NCI-H1417 (cell line): ENCODE measurements around the gene SLC25A21.
A peak's percentile ranks its signal among the peaks of the same experiment; 100 is the strongest.
"Not testable (repeated sequence)": the region's sequence is repeated elsewhere in the genome, so short reads cannot be mapped to it uniquely, and the experiment has no call there.

ENCODE experiments used
- DNase-seq, 3 experiments: peaks; one replicate each; lab custom pipeline; 2025; lab: John Stamatoyannopoulos, UW

The SLC25A21 gene

GRCh38 chr14:37172024-37172869 is at the start of gene SLC25A21:
Gene SLC25A21, minus strand, starts transcription at chr14:37172606.
- DNase-seq, result peak; percentile 90 to 98 (median 98)

- no peak for DNase-seq
Observed at GRCh38 chr14:37221073-37221472, 48.7 kb upstream of the SLC25A21 start.

- DNase-seq, result no peak
Observed at GRCh38 chr14:37215345-37215744, 42.9 kb upstream of the SLC25A21 start.

GRCh38 chr14:37213016-37213415 is 40.6 kb upstream of the SLC25A21 start:
- DNase-seq, result no peak

GRCh38 chr14:37210448-37210847 is 38.0 kb upstream of the SLC25A21 start:
- no peak for DNase-seq

- not testable (repeated sequence) for DNase-seq
Observed at GRCh38 chr14:37209617-37210016, 37.2 kb upstream of the SLC25A21 start.

GRCh38 chr14:37205623-37206605 is 33.5 kb upstream of the SLC25A21 start:
- DNase-seq, result peak in 1 of 3 experiments; percentile 4

- DNase-seq, result no peak
Observed at GRCh38 chr14:37203423-37203822, 31.0 kb upstream of the SLC25A21 start.

GRCh38 chr14:37202812-37203211 is 30.4 kb upstream of the SLC25A21 start:
- no peak for DNase-seq

- DNase-seq, result no peak
Observed at GRCh38 chr14:37202265-37202664, 29.9 kb upstream of the SLC25A21 start.

GRCh38 chr14:37201724-37202123 is 29.3 kb upstream of the SLC25A21 start:
- DNase-seq, result no peak

- no peak for DNase-seq
Observed at GRCh38 chr14:37198907-37199306, 26.5 kb upstream of the SLC25A21 start.

- DNase-seq, result no peak
Observed at GRCh38 chr14:37198273-37198598, 25.8 kb upstream of the SLC25A21 start.

- DNase-seq, result peak; percentile 92 to 95 (median 94)
Observed at GRCh38 chr14:37197421-37198272, 25.2 kb upstream of the SLC25A21 start, which contains the start of gene MIPOL1. Gene MIPOL1, plus strand, starts transcription at chr14:37197937. Its CDS starts 49,952 bp downstream, at chr14:37247889.

GRCh38 chr14:37196604-37197420 is 24.4 kb upstream of the SLC25A21 start:
- no peak for DNase-seq

- peak in 2 of 3 experiments; percentile 28 to 73 for DNase-seq
Observed at GRCh38 chr14:37195327-37195726, 22.9 kb upstream of the SLC25A21 start.

GRCh38 chr14:37194698-37195097 is 22.3 kb upstream of the SLC25A21 start:
- no peak for DNase-seq

GRCh38 chr14:37189733-37190132 is 17.3 kb upstream of the SLC25A21 start:
- not testable (repeated sequence) for DNase-seq

- not testable (repeated sequence) for DNase-seq
Observed at GRCh38 chr14:37187840-37188577, 15.6 kb upstream of the SLC25A21 start.

GRCh38 chr14:37187294-37187693 is 14.9 kb upstream of the SLC25A21 start:
- DNase-seq, result no peak
